ENCODE results near the gene DIRAS1. TPM values are rescaled to one million over a fixed set of nuclear protein-coding genes. Genes with fewer than 3 reads are reported as not detected.

DIRAS1 gene, protein sequence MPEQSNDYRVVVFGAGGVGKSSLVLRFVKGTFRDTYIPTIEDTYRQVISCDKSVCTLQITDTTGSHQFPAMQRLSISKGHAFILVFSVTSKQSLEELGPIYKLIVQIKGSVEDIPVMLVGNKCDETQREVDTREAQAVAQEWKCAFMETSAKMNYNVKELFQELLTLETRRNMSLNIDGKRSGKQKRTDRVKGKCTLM
- 4.2 and 4.5 TPM in 2 replicates for total RNA-seq
- polyA plus RNA-seq (2012) = 13.3 TPM

- DNase-seq (ENCODE audit: low read depth) = no peak
Measured at GRCh38 chr19:2720777-2721569, at the start of gene DIRAS1. TSS of gene DIRAS1 (minus strand) at chr19:2721372. CDS start at chr19:2717806, 3,566 bp downstream.

- DNase-seq (ENCODE audit: low read depth) = peak; percentile 90
Measured at GRCh38 chr19:2770055-2771013, 49.2 kb upstream of the DIRAS1 start.

GRCh38 chr19:2769218-2769617 lies 48.0 kb upstream of the DIRAS1 start:
- no peak for DNase-seq (ENCODE audit: low read depth)

DNA sequence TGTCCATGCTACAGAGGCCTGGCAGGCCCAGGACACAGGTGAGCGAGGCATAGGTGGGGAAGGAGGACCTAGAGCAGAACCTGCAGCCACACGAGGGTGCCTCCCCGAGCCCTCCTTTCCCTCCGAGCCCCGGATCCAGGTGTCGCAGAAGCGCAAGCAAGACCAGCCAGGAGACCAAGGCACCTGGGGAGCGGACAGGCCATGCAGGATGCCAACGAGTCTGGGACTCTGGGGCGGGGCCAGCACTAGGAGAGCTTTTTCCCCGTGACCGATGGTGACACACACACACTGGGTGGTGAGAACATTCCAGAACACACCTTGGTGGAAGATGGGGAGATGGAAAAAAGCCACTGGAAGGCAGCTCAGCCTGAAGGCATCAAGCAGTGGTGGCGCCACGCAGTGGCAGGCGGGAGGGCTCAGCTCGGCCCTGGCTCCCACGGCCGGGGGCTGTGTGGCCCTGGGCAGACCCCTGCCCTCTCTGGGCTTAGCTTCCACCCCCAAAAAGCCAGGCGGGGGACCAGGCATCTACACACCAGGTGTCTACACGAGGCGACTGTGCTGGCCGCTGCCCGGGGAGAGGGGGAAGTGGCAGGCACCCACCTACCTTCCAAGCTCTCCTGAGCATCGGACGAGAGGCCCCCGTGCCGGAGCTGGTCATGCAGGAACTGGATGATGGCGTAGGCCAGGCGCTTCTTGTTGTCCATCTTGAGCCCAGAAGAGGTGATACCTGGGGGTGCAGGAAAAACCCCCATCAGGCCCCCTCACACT lies 47.4 kb upstream of the DIRAS1 start:
- DNase-seq (ENCODE audit: low read depth) = no peak

- no peak for DNase-seq (ENCODE audit: low read depth)
Measured at GRCh38 chr19:2767688-2768087, 46.5 kb upstream of the DIRAS1 start.

GRCh38 chr19:2766594-2767372 lies 45.6 kb upstream of the DIRAS1 start:
- no peak for DNase-seq (ENCODE audit: low read depth)

DNA sequence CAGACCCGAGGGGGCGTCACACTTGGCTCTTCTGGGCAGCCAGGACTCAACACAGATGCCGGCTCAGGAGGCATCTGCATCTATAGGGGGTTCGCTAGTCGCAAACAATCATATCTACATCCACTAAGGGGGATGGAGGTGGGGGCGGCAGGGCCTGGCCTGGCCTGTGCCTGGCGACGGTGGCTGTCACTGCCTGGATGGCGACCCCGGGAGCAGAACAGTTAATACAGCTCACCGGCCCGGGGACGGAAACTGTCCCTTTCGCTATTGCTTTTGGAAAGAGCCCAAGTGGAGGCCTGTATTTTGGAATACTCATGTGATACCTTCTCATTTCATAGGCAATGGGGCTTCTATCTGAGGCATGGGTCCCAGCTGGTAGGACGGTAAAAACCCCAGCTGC lies 44.2 kb upstream of the DIRAS1 start:
- DNase-seq (ENCODE audit: low read depth) = no peak

DNA sequence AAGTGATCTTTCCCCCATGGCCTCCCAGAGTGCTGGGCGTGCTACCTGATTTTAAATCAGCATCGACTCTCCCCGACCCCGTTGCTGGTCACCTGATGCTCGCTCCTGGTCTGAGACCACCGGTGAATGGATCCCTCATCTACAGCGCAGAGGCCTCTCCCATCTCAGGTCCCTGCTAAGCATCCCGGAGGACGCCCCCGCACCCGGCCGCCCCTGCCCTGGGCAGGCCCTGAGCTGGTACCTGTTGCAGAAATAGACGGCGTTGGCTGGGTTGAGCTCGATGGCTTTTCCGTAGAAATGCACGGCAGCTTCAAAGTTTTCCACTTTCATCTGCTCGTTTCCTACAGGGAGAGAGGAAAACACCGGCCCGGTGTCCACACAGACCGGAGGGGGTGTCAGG lies 43.8 kb upstream of the DIRAS1 start:
- no peak for DNase-seq (ENCODE audit: low read depth)

DNA sequence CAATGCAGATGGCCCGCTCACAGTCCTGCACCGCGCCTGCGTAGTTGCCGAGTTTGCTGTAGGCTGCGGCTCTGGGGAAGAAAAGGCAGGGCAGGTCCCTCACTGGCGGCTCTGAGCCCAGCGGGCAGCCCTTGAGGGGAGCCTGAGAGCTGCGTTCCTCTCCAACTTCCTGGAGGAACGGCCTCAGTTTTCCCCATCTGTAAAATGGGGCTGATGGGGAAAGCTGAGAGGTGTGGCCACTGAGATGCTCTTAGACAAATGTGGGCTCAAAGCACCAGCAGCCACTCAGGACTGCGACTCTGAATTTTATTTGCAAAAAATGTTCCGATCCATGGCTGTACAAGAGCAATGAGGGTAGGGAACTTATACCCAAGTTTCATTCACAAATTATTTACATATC lies 42.5 kb upstream of the DIRAS1 start:
- DNase-seq (ENCODE audit: low read depth) = no peak

- DNase-seq (ENCODE audit: low read depth) = no peak
Measured at GRCh38 chr19:2762783-2763496, 41.8 kb upstream of the DIRAS1 start.

DNA sequence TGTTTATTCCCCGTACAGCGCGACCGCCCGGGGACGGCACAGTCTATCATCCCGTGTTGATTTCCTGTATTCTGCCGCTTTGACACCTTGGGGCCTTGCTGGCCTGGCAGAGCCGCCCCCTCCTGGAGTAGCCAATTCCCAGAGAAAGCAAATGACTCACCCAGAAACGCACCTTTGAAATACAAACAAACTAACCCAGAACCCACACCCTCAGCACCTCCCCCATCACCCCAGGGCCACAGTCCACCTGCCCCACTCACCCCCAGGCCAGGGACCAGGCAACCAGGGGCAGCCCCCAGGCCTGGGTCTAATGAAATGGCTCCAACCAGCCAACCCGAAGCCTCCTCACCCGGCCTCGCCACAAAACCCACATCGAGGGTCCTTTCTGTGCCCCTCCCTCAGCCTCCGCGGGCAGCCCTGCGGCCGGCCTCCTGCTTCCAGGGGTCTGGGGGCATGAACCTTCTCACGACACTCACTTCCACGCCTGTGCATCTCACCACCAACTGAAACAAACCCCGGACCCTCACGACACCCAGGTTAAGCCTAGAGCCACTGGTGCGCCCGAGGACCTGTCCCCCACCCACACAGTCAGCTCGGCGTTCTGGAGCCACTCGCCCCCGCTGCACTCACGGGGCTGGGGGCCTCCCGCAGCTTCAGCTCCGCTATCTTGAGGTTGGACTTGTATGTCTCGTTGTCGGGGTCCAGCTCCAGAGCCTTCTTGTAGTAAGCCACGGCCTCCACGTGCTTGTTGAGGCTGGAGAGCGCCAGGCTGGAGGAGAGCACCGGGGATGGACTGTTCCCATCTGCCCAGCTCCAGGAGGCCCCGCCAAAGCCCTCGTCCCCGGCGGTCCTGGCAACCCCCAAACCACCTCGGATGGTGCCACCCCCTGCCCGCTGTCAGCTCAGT lies 41.0 kb upstream of the DIRAS1 start:
- no peak for DNase-seq (ENCODE audit: low read depth)

GRCh38 chr19:2761309-2761677 lies 40.1 kb upstream of the DIRAS1 start:
- DNase-seq (ENCODE audit: low read depth) = no peak

GRCh38 chr19:2759965-2760364 lies 38.8 kb upstream of the DIRAS1 start:
- no peak for DNase-seq (ENCODE audit: low read depth)

DNA sequence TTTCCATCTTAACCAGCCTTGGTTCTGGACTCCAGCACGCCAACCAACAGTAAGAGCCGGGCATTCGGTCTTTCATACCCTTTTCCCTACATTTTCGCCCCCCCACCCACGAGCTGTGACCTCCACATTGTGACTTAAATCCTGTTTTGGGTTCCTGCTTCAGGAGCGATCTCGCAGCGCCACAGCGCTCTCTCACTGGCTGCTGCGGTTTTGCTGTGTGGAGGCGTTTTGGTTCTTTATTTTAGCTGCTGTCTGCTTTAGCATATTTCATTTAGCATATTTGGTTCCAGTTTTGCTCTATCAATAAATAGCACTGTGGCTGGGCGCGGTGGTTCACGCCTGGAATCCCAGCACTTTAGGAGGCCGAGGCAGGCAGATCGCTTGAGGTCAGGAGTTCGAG lies 38.2 kb upstream of the DIRAS1 start:
- no peak for DNase-seq (ENCODE audit: low read depth)

GRCh38 chr19:2758601-2759313 lies 37.6 kb upstream of the DIRAS1 start:
- DNase-seq (ENCODE audit: low read depth) = no peak

DNA sequence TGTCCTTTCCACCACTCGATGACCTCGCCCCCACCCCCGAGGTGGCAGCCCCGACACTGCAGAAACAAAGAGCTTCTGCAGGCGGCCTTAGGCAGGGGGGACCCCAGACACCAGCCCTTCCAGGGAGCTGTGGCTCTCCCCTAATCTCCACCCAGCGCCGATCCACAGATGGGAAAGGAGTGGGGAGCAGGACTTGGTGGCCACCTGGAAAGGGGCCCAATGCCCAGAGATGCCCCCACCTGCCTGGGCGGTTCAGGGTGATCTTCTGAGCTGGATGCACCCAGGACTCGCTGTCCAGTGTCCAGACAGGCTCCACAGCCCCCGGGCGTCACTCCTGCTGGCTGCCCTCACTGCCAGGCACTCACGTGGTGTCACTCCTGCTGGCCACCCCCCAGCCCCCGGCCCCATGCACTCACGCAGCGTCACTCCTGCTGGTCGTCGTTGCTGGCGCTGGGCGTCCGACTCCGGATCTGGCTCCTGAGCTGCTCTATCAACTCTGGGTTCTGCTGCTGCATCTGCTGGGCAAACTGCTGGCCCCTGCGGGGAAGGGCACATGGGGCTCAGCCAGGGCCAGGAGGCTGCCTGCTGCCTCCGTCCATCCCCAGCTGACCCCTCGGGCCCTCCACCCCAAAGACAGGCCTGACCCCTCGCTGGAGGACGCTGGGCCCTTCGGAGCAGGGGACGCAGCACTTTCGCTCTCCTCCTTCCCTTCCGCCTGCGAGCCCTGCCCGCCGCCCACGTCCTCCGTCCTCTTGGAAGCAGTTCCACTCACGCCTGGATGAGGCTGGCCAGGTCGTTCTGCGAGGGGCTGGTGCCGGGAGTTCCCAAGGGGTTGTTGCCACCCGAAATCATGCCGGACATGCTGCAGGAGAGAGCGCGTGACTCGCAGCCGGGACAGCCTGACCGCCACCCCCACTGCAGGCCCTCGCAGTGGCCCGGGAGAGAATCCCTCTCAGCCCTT lies 36.0 kb upstream of the DIRAS1 start:
- DNase-seq (ENCODE audit: low read depth) = no peak

DNA sequence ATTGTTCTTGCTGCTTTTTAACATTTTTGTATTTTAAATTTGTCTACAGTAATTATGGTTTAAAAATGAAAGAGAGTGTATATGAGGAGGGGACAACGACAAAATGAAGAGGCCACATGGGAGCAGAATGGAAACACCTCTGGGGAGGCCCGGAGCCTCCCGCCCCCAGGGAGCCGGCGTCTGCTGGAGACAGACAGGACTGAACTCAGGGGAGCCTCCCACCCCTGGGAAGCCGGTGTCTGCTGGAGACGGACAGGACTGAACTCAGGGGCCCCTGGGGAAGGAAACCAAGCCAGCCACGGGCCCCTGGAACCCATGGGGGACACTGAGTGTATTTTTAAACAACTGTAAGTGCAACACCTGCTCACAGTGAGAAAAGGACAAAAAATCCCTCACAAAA lies 35.3 kb upstream of the DIRAS1 start:
- no peak for DNase-seq (ENCODE audit: low read depth)

All from myocyte (in vitro differentiated cells).